GM18951 (cell line): ENCODE data around the gene FSTL4.

Experiments
- POLR2A ChIP-seq: IDR thresholded peaks from 4 replicates; pipeline ENCODE4 v1.6.1; 2011; ENCODE audit warnings: mild to moderate bottlenecking; ENCODE audit not compliant: insufficient read length, insufficient read depth; ENCODE audit errors: extremely low read depth
- in situ Hi-C: fragments of 300-500 bp; cut with MboI; formaldehyde crosslinking; loops from one replicate; pipeline ENCODE4 v1.12.0; 2022; ENCODE audit warnings: low sequenced_read_pairs, mixed read lengths, inconsistent platforms; ENCODE audit not compliant: unreplicated experiment

FSTL4 gene

DNA sequence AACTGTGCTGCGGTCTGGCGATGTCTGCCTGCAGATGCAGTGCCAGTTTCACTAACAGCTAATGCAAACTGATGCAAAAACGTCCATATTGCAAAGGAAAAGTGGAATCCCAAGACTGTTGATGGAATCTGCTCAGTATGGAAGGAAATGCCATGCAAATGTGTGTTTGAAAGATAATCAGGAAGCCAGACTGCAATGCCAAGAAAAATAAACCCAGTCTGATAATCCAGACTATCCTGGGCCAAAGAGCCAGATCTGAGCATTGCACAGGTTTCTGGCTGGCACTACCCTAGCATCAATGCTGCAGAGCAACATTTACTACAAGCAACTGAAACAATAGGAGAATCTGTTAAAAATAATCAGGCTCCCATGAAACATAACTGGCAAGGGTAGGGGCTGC, 130.3 kb downstream of the FSTL4 start:
- in situ Hi-C loops, result no loop called here
- TF ChIP-seq POLR2A, result no peak

DNA sequence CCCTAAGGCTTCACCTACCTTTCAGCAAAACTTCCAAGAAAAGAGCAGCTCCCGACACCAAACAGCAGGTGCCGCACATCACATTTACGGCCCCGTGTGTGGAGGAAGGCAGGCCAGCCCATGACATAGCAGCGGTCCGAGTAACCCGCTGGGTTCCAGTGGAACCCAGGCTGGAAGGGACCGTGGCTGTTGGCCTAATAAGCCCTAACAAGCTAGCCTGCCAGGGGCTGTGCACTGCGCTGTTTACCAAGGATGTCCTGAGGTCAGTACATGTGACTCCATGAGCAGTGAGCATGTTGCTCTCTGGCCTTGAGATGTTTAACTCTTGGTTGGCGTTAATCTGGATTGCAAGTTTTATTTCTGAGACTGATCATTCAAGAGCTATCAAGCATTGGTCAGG, 131.5 kb downstream of the FSTL4 start:
- in situ Hi-C loops, result no loop called here
- no peak for TF ChIP-seq POLR2A

GRCh38 chr5:133480366-133480765, 132.0 kb downstream of the FSTL4 start:
- TF ChIP-seq POLR2A, result no peak
- in situ Hi-C loops, result no loop called here

DNA sequence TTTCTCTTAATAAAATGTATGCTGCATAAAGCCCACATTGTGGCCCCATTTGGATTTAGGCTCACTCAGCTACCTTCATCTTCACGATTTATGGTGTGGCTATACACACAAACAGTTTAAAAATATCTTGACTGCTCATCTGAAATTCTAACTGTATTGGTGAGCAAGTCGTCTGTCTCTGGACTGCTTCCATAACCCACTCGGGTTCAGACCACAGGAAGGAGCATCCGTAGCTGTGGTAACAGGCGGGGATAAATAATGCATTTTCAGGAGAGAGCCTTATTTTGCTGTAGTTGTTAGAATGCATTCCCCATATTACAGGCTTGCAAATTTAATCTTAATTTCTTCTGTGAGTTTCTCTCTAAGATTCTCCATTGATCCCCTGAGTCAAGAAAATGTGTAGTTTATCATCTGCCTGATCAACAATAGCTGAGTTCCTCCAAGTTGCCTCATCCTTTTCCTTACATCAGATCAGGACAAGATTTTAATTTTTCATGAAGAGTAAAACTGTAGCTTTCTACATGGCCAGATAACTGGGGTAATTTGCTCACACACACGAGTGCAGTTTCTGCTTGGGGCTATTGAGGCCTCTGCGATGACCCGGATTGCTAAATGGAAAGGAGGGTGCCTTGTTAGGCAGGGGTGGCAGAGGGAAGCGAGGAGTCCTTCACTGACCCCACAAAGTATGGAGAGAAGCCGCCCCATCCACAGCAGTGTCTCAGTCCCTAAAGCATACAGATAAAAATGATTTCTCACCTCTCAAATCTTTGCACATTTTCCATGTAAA, 133.9 kb downstream of the FSTL4 start:
- in situ Hi-C loops, result no loop called here
- no peak for TF ChIP-seq POLR2A

DNA sequence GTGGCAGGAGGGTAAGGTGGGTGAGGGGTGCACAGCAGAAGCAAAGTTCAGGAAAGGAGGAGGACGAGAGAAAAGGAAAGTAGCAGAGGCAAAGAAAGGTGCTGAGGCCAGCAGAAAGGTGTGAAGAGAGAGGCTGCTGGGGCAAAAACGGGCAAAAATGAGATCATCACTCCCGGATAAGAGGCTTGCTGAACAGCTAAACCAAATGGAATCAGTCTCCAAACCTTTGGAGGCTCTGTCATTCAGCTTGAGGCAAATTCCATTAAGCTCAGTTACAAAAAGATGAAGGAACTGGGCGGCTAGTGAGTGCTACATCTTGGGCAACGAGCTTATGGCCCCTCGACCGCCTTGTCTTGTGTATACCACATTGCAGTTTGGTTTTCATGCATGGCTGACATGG, 136.4 kb downstream of the FSTL4 start:
- no peak for TF ChIP-seq POLR2A
- in situ Hi-C loops, result no loop called here

DNA sequence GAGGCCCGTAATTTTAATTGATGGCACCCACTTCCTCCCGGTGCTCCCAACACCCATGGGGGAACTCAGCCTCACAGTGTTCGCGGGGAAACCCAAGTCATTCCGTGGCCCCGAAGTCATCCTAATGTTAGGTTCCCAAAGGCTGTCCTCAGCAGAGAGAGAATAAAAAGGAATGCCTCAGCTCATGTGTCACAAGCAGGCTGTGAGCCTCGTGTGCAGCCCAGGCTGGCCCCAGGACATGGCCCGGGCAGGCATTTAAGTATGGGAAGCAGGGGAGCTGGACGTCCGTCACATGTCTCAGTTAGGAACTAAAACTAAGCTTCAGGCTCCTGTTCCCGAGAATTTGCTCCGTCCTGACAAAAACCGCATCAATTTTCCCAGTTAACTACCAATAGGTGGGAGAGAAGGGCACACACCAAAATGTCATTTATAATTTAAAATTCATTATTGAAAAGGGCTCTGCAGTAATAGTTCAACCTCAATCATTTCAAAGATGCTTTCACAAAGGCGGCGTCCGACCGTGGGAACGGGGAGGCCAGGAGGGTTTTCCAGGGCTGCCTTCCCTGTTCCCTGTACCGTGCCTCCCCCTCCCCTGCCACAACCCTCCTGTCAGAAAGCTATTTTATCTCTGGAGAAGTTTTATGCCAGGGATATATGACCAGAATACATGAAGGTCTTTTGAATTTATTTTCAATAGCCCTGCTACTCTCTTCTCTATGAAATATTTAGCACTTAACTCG, 137.3 kb downstream of the FSTL4 start:
- in situ Hi-C loops, result no loop called here
- no peak for TF ChIP-seq POLR2A

DNA sequence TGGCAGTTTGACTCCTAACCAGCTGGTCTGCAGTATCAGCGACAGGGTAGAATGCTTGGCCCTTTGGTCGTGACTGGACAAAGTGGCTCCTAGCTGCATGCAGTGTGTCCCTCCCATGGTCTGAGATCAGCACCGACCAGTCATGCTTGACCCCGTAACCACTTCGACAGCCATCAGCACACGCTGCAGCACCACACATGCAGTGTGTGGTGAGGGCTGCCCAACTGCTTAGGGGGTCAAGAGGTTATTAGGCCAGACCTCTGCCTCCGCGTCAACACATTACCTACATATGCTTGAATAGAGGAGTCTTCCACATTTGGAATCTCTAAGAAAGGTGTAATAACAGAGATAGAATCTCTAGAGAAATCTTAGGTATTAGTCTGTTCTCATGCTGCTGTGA, 139.1 kb downstream of the FSTL4 start:
- in situ Hi-C loops, result no loop called here
- no peak for TF ChIP-seq POLR2A

GRCh38 chr5:133472829-133473228, 139.5 kb downstream of the FSTL4 start:
- TF ChIP-seq POLR2A, result no peak

DNA sequence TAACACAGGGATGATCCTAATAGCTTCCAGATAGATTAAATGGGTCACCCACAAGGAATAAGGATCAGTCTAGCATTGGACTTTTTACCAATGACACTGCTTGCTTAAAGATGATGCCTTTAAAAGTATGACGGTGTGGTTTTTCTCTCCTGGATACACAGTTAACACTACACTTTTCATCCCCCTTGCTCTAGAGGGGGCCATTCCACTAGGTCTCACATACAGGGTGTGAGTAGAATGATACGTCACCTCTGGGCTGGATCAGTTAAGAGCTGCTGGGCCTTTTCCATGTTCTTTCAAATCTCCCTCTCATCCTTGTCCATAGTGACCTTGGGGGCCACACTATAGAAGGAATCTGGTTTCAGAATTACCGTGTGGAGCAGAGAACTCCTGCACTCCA, 140.6 kb downstream of the FSTL4 start:
- TF ChIP-seq POLR2A, result no peak
- in situ Hi-C loops, result no loop called here

More at GRCh38 chr5:133472829-133473228, 139.5 kb downstream of the FSTL4 start:
- in situ Hi-C loops, result no loop called here

DNA sequence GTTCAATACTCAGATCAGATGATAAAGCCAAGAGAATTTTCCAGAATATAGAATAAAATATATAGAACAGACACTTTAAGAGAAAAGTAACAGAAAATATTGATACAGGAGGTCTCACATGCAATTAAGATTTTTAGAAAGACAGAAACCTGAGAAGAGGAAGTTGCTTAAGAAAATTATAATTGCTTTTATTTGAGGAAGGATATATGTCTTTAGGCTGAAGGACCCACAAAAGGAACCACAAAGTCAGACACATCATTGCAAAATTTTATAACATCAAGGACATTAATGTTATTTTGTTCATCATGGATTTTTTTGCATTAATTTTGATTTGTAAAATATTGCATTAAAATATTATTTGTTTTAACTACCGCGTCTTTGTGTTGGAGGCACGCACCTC, 141.5 kb downstream of the FSTL4 start:
- in situ Hi-C loops, result no loop called here
- TF ChIP-seq POLR2A, result no peak

DNA sequence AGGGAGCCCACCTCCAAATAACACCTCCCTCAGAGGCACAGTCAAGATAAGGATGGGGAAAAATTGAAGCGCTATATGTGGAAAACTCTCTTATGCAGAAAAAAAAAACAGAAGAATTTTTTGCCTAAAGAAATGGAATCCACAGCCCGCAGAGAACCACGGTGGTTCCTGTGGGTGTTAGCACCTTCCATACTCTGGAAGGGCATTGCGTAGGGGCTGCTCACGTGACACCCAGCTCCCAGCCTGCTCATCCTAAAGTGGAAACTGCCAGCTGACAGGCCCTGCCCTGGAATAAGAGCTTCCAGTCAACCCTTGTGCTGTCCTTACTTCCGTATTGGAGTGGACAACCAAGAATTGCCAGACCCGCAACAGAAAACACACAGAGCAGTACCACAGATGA, 142.5 kb downstream of the FSTL4 start:
- TF ChIP-seq POLR2A, result no peak
- in situ Hi-C loops, result no loop called here

DNA sequence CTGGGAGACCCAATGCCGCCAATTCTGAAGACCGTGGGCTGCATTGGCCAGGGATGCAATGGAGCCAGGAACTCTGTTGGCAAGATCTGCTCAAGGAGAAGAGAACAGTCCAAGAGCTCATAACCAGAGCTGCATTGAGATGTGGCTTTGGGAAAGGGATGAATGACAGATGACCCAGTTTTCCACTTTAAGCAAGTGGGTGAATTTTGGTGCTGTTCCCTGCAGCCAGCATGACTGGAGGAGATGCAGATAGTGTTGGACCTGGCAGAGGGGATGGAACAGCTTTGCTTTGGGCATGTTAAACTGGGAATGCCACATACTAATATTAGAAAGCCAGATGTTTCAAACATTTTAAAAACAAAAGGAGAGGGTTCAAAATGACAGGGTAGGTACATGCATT, 143.1 kb downstream of the FSTL4 start:
- in situ Hi-C loops, result no loop called here

DNA sequence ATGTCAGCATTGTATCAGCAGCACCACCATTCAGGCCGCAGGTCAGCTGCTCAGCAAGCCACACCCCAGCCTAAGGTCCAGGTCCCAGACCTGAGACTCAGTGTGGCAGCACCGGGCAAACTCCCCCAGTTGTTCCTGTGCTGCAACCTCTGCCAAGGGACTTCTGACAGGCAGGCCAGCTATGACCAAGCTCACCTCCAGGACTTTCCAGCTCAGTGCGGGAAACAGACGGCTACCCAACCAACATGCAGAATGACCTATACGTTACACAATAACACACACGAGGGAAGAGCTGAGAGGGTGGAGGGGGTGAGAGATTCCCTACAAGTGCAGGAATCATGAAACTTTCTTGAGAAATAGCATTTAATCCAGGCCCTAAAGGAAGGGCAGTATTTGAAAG, 143.7 kb downstream of the FSTL4 start:
- TF ChIP-seq POLR2A, result no peak
- in situ Hi-C loops, result no loop called here

More for the DNA sequence above, 143.1 kb downstream of the FSTL4 start:
- TF ChIP-seq POLR2A, result no peak
